ENCODE data around the gene BANK1.

BANK1 gene

GRCh38 chr4:101989551-101989950 is 199.0 kb downstream of the BANK1 start:
- H3K36me3 ChIP-seq (ENCODE audit: control insufficient read depth in 5 of 5, insufficient read depth in 5 of 5, low read length in 5 of 5) = no peaks in the 10 kb centered on the region
- H3K27me3 ChIP-seq (ENCODE audit: control insufficient read depth in 5 of 5, insufficient read depth in 4 of 5, low read length in 5 of 5) = no peaks in the 10 kb centered on the region
- H3K27ac ChIP-seq (ENCODE audit: low read depth, low read length) = no peak overlapping the region
- peaks cover 0 to 16% (median 10%) of the 10 kb centered on the region in 5 donors for H3K4me1 ChIP-seq (ENCODE audit: control insufficient read depth in 5 of 5, insufficient read depth in 5 of 5, low read length in 5 of 5)
- H3K4me3 ChIP-seq (ENCODE audit: low read depth in 1 of 5, low read length in 5 of 5) = no peak overlapping the region
- H3K9ac ChIP-seq (ENCODE audit: low read length in 5 of 5) = no peak overlapping the region
- peaks cover 0 to 5% (median 0%) of the 10 kb centered on the region in 5 donors for H3K9me3 ChIP-seq (ENCODE audit: control insufficient read depth in 5 of 5, low read length in 5 of 5)

- H3K9ac ChIP-seq (ENCODE audit: low read length in 5 of 5) = no peak overlapping the region
- H3K4me1 ChIP-seq (ENCODE audit: control insufficient read depth in 5 of 5, insufficient read depth in 5 of 5, low read length in 5 of 5) = peaks cover 0 to 16% (median 10%) of the 10 kb centered on the region in 5 donors
- H3K27ac ChIP-seq (ENCODE audit: low read depth, low read length) = no peak overlapping the region
- no peaks in the 10 kb centered on the region for H3K9me3 ChIP-seq (ENCODE audit: control insufficient read depth in 5 of 5, low read length in 5 of 5)
- no peaks in the 10 kb centered on the region for H3K36me3 ChIP-seq (ENCODE audit: control insufficient read depth in 5 of 5, insufficient read depth in 5 of 5, low read length in 5 of 5)
- H3K4me3 ChIP-seq (ENCODE audit: low read depth in 1 of 5, low read length in 5 of 5) = no peak overlapping the region
- no peaks in the 10 kb centered on the region for H3K27me3 ChIP-seq (ENCODE audit: control insufficient read depth in 5 of 5, insufficient read depth in 4 of 5, low read length in 5 of 5)
These were observed 201.9 kb downstream of the BANK1 start for GRCh38 chr4:101992446-101992845.

GRCh38 chr4:101993002-101993841 is 202.7 kb downstream of the BANK1 start:
- H3K4me3 ChIP-seq (ENCODE audit: low read depth in 1 of 5, low read length in 5 of 5) = no peak overlapping the region
- H3K36me3 ChIP-seq (ENCODE audit: control insufficient read depth in 5 of 5, insufficient read depth in 5 of 5, low read length in 5 of 5) = no peaks in the 10 kb centered on the region
- H3K4me1 ChIP-seq (ENCODE audit: control insufficient read depth in 5 of 5, insufficient read depth in 5 of 5, low read length in 5 of 5) = peaks cover 0 to 16% (median 10%) of the 10 kb centered on the region in 5 donors
- H3K27me3 ChIP-seq (ENCODE audit: control insufficient read depth in 5 of 5, insufficient read depth in 4 of 5, low read length in 5 of 5) = no peaks in the 10 kb centered on the region
- peak overlapping the region; percentile 57 for H3K27ac ChIP-seq (ENCODE audit: low read depth, low read length)
- no peak overlapping the region for H3K9ac ChIP-seq (ENCODE audit: low read length in 5 of 5)
- H3K9me3 ChIP-seq (ENCODE audit: control insufficient read depth in 5 of 5, low read length in 5 of 5) = no peaks in the 10 kb centered on the region

- Histone ChIP-seq H3K27me3 (ENCODE audit: control insufficient read depth in 5 of 5, insufficient read depth in 4 of 5, low read length in 5 of 5) (no peaks in the 10 kb centered on the region), H3K4me3 (ENCODE audit: low read depth in 1 of 5, low read length in 5 of 5) (no peak overlapping the region), H3K9me3 (ENCODE audit: control insufficient read depth in 5 of 5, low read length in 5 of 5) (no peaks in the 10 kb centered on the region), H3K4me1 (ENCODE audit: control insufficient read depth in 5 of 5, insufficient read depth in 5 of 5, low read length in 5 of 5) (peaks cover 0 to 16% (median 10%) of the 10 kb centered on the region in 5 donors), H3K36me3 (ENCODE audit: control insufficient read depth in 5 of 5, insufficient read depth in 5 of 5, low read length in 5 of 5) (no peaks in the 10 kb centered on the region), H3K27ac (ENCODE audit: low read depth, low read length) (peak overlapping the region; percentile 57), H3K9ac (ENCODE audit: low read length in 5 of 5) (no peak overlapping the region)
These were observed 203.6 kb downstream of the BANK1 start for GRCh38 chr4:101993842-101994775.

GRCh38 chr4:102007959-102008425 is 217.5 kb downstream of the BANK1 start:
- no peaks in the 10 kb centered on the region for H3K27me3 ChIP-seq (ENCODE audit: control insufficient read depth in 5 of 5, insufficient read depth in 4 of 5, low read length in 5 of 5)
- H3K4me1 ChIP-seq (ENCODE audit: control insufficient read depth in 5 of 5, insufficient read depth in 5 of 5, low read length in 5 of 5) = peaks cover 0 to 10% (median 2%) of the 10 kb centered on the region in 5 donors
- H3K27ac ChIP-seq (ENCODE audit: low read depth, low read length) = no peak overlapping the region
- no peak overlapping the region for H3K9ac ChIP-seq (ENCODE audit: low read length in 5 of 5)
- no peak overlapping the region for H3K4me3 ChIP-seq (ENCODE audit: low read depth in 1 of 5, low read length in 5 of 5)
- H3K36me3 ChIP-seq (ENCODE audit: control insufficient read depth in 5 of 5, insufficient read depth in 5 of 5, low read length in 5 of 5) = no peaks in the 10 kb centered on the region
- no peaks in the 10 kb centered on the region for H3K9me3 ChIP-seq (ENCODE audit: control insufficient read depth in 5 of 5, low read length in 5 of 5)

GRCh38 chr4:102008711-102009110 is 218.2 kb downstream of the BANK1 start:
- H3K9me3 ChIP-seq (ENCODE audit: control insufficient read depth in 5 of 5, low read length in 5 of 5) = no peaks in the 10 kb centered on the region

GRCh38 chr4:102022343-102022742 is 231.8 kb downstream of the BANK1 start:
- Histone ChIP-seq H3K9ac (ENCODE audit: low read length in 5 of 5) (no peak overlapping the region), H3K9me3 (ENCODE audit: control insufficient read depth in 5 of 5, low read length in 5 of 5) (no peaks in the 10 kb centered on the region), H3K27me3 (ENCODE audit: control insufficient read depth in 5 of 5, insufficient read depth in 4 of 5, low read length in 5 of 5) (no peaks in the 10 kb centered on the region), H3K4me1 (ENCODE audit: control insufficient read depth in 5 of 5, insufficient read depth in 5 of 5, low read length in 5 of 5) (peaks cover 0 to 9% (median 0%) of the 10 kb centered on the region in 5 donors), H3K36me3 (ENCODE audit: control insufficient read depth in 5 of 5, insufficient read depth in 5 of 5, low read length in 5 of 5) (peaks cover 0 to 6% (median 0%) of the 10 kb centered on the region in 5 donors), H3K27ac (ENCODE audit: low read depth, low read length) (no peak overlapping the region), H3K4me3 (ENCODE audit: low read depth in 1 of 5, low read length in 5 of 5) (no peak overlapping the region)

More at GRCh38 chr4:102008711-102009110, 218.2 kb downstream of the BANK1 start:
- Histone ChIP-seq H3K27ac (ENCODE audit: low read depth, low read length) (peak overlapping the region; percentile 38), H3K9ac (ENCODE audit: low read length in 5 of 5) (no peak overlapping the region), H3K36me3 (ENCODE audit: control insufficient read depth in 5 of 5, insufficient read depth in 5 of 5, low read length in 5 of 5) (no peaks in the 10 kb centered on the region), H3K4me1 (ENCODE audit: control insufficient read depth in 5 of 5, insufficient read depth in 5 of 5, low read length in 5 of 5) (peaks cover 0 to 10% (median 2%) of the 10 kb centered on the region in 5 donors), H3K4me3 (ENCODE audit: low read depth in 1 of 5, low read length in 5 of 5) (no peak overlapping the region), H3K27me3 (ENCODE audit: control insufficient read depth in 5 of 5, insufficient read depth in 4 of 5, low read length in 5 of 5) (no peaks in the 10 kb centered on the region)

GRCh38 chr4:102027961-102028360 is 237.4 kb downstream of the BANK1 start:
- no peaks in the 10 kb centered on the region for H3K9me3 ChIP-seq (ENCODE audit: control insufficient read depth in 5 of 5, low read length in 5 of 5)
- no peak overlapping the region for H3K4me3 ChIP-seq (ENCODE audit: low read depth in 1 of 5, low read length in 5 of 5)
- peaks cover 0 to 6% (median 0%) of the 10 kb centered on the region in 5 donors for H3K36me3 ChIP-seq (ENCODE audit: control insufficient read depth in 5 of 5, insufficient read depth in 5 of 5, low read length in 5 of 5)
- no peak overlapping the region for H3K27ac ChIP-seq (ENCODE audit: low read depth, low read length)
- H3K4me1 ChIP-seq (ENCODE audit: control insufficient read depth in 5 of 5, insufficient read depth in 5 of 5, low read length in 5 of 5) = no peaks in the 10 kb centered on the region
- no peak overlapping the region for H3K9ac ChIP-seq (ENCODE audit: low read length in 5 of 5)
- H3K27me3 ChIP-seq (ENCODE audit: control insufficient read depth in 5 of 5, insufficient read depth in 4 of 5, low read length in 5 of 5) = no peaks in the 10 kb centered on the region

- Histone ChIP-seq H3K9me3 (ENCODE audit: control insufficient read depth in 5 of 5, low read length in 5 of 5) (no peaks in the 10 kb centered on the region), H3K36me3 (ENCODE audit: control insufficient read depth in 5 of 5, insufficient read depth in 5 of 5, low read length in 5 of 5) (no peaks in the 10 kb centered on the region), H3K4me1 (ENCODE audit: control insufficient read depth in 5 of 5, insufficient read depth in 5 of 5, low read length in 5 of 5) (no peaks in the 10 kb centered on the region), H3K9ac (ENCODE audit: low read length in 5 of 5) (no peak overlapping the region), H3K27ac (ENCODE audit: low read depth, low read length) (no peak overlapping the region), H3K4me3 (ENCODE audit: low read depth in 1 of 5, low read length in 5 of 5) (no peak overlapping the region), H3K27me3 (ENCODE audit: control insufficient read depth in 5 of 5, insufficient read depth in 4 of 5, low read length in 5 of 5) (no peaks in the 10 kb centered on the region)
These were observed 240.9 kb downstream of the BANK1 start for GRCh38 chr4:102031406-102031805.

All from subcutaneous abdominal adipose tissue (tissue), 5 donors.